ENCODE measurements around the gene FIBP.

Gene FIBP

GRCh38 chr11:65880027-65880426 lies 8.2 kb downstream of the FIBP start:
- no peak for TF ChIP-seq CTCF (IDR thresholded peaks at IDR 0.05; ENCODE audit: low read depth, low read length)
- no peak overlapping the region for H3K4me3 ChIP-seq (replicated peaks in 1 of 2; ENCODE audit: low read depth in 2 of 2, low read length in 2 of 2)
- no peak for DNase-seq (ENCODE audit: low read depth in 2 of 2)

- DNase-seq (ENCODE audit: low read depth in 2 of 2) = no peak
- TF ChIP-seq CTCF (IDR thresholded peaks at IDR 0.05; ENCODE audit: low read depth, low read length) = no peak
- no peak within 1 kb of the TSS for H3K4me3 ChIP-seq (replicated peaks in 1 of 2; ENCODE audit: low read depth in 2 of 2, low read length in 2 of 2)
These were observed 8.7 kb downstream of the FIBP start, which contains the start of gene CTSW for GRCh38 chr11:65879617-65880016. Gene CTSW, plus strand, starts transcription at chr11:65879837. Its CDS starts 18 bp downstream, at chr11:65879855.

GRCh38 chr11:65873318-65874156 lies 14.7 kb downstream of the FIBP start:
- H3K4me3 ChIP-seq (replicated peaks in 1 of 2; ENCODE audit: low read depth in 2 of 2, low read length in 2 of 2) = peak overlapping the region; percentile 59 to 65
- DNase-seq (ENCODE audit: low read depth in 2 of 2) = peak; percentile 93 to 95
- TF ChIP-seq CTCF (IDR thresholded peaks at IDR 0.05; ENCODE audit: low read depth, low read length) = no peak

GRCh38 chr11:65872586-65873317 lies 15.5 kb downstream of the FIBP start, which contains the start of gene EFEMP2:
Gene EFEMP2, minus strand, starts transcription at chr11:65872800. Its CDS starts 446 bp downstream, at chr11:65872354.
- peak in 1 of 2 donors; percentile 65 for DNase-seq (ENCODE audit: low read depth in 2 of 2)
- no peak for TF ChIP-seq CTCF (IDR thresholded peaks at IDR 0.05; ENCODE audit: low read depth, low read length)
- peak within 1 kb of the TSS; percentile 61 to 65 for H3K4me3 ChIP-seq (replicated peaks in 1 of 2; ENCODE audit: low read depth in 2 of 2, low read length in 2 of 2)

- peak; percentile 34 for TF ChIP-seq CTCF (IDR thresholded peaks at IDR 0.05; ENCODE audit: low read depth, low read length)
- peak overlapping the region; percentile 61 to 65 for H3K4me3 ChIP-seq (replicated peaks in 1 of 2; ENCODE audit: low read depth in 2 of 2, low read length in 2 of 2)
- peak in 1 of 2 donors; percentile 51 for DNase-seq (ENCODE audit: low read depth in 2 of 2)
These were observed 16.3 kb downstream of the FIBP start for GRCh38 chr11:65871811-65872548.
